OCI-LY7 (cell line): ENCODE data around the gene ANKRD33B.

Source experiments
- CTCF ChIP-seq: fragments of 200-600 bp; sonication (generic); conservative IDR thresholded peaks from 2 replicates; pipeline ENCODE4 v1.5.1; 2014; ENCODE audit warnings: mild to moderate bottlenecking, antibody characterized with exemption, low read length, moderate library complexity, mixed read lengths
- EZH2phosphoT487 ChIP-seq: fragments of 200-600 bp; sonication (generic); IDR thresholded peaks from 2 replicates; pipeline ENCODE4 v1.6.1; 2018; ENCODE audit warnings: low read depth, borderline replicate concordance, mild to moderate bottlenecking, mixed run types, antibody characterized with exemption, low read length, moderate library complexity, mixed read lengths

GRCh38 chr5:10532421-10532820, 31.4 kb upstream of the ANKRD33B start:
- TF ChIP-seq CTCF (no peak), EZH2phosphoT487 (no peak)
